Activated B cell treated with CpG ODN at 0.5 μM for 24 hours (primary cell): ENCODE results near the gene ENOX1. TPM values are rescaled to one million over a fixed set of nuclear protein-coding genes. Genes with fewer than 3 reads are reported as not detected.

ENCODE experiments used
- ATAC-seq: fragments of 200-7000 bp; cut with Tn5 transposase; one replicate; pipeline ENCODE4 v1.10.0; 2021; ENCODE audit warnings: low read depth, mild to moderate bottlenecking, moderate library complexity
- CTCF ChIA-PET: fragments of 350-600 bp; sonication (Branson Sonifier 250); formaldehyde crosslinking; loops from one replicate; lab custom pipeline; 2021; ENCODE audit warnings: antibody characterized with exemption; lab: Charles Lee
- POLR2A ChIA-PET: fragments of 350-600 bp; sonication (Branson Sonifier 250); formaldehyde crosslinking; loops from one replicate; lab custom pipeline; 2021; ENCODE audit warnings: antibody characterized with exemption; lab: Charles Lee
- DNase-seq: peaks from one replicate; pipeline ENCODE4 v3.0.0; 2022
- H3K27ac Mint-ChIP-seq: one replicate; pipeline ENCODE4 v1.8.0; 2020; ENCODE audit warnings: mixed read lengths
- H3K27me3 Mint-ChIP-seq: one replicate; pipeline ENCODE4 v1.8.0; 2021; ENCODE audit warnings: mixed read lengths
- H3K36me3 Mint-ChIP-seq: one replicate; pipeline ENCODE4 v1.8.0; 2021; ENCODE audit warnings: low read depth, mixed read lengths
- H3K4me1 Mint-ChIP-seq: one replicate; pipeline ENCODE4 v1.8.0; 2021; ENCODE audit warnings: mixed read lengths
- H3K4me3 Mint-ChIP-seq: one replicate; pipeline ENCODE4 v1.8.0; 2020; ENCODE audit warnings: mild to moderate bottlenecking, mixed read lengths
- H3K9me3 Mint-ChIP-seq: one replicate; pipeline ENCODE4 v1.8.0; 2020; ENCODE audit warnings: mixed read lengths
- intact Hi-C: fragments of 100-400 bp; cut with micrococcal nuclease; formaldehyde crosslinking; loops from one replicate; pipeline ENCODE4 v1.15.1; 2024
- total RNA-seq: library from RNA; stranded (reverse); gene quantifications from 2 replicates; pipeline ENCODE4 v1.2.3, GENCODE V29; 2022
- TF ChIP-seq, protein P1 (sequence below): fragments of 200-600 bp; IDR thresholded peaks from one replicate; pipeline ENCODE4 v1.8.0; 2022; ENCODE audit warnings: antibody characterized with exemption, mild to moderate bottlenecking

ENOX1 gene
- total RNA-seq, 1 donor from 2014 or later: not detected

DNA sequence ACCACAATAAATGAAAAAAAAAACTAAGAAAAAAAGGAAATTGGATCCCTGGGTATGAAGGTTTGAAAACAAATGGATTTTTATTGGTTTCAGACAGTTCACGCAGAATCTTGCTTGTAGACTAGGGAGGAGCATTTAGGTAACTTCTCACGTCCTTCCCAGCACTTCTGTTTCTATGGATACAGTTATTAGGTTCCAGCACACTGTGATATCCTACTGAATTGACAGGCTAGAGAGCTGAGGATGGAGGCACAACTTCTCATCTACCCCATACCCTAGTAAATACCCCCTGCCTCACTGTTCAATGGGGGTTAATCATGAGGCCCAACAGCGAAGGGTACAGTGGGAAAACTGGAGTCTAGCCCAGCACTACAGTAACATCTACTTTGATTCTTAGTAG is 304.1 kb downstream of the ENOX1 start:
- Mint-ChIP-seq H3K4me3 (no peak overlapping the region), H3K27me3 (peaks cover 4% of the 10 kb centered on the region), H3K9me3 (no peaks in the 10 kb centered on the region), H3K36me3 (no peaks in the 10 kb centered on the region), H3K4me1 (no peaks in the 10 kb centered on the region), H3K27ac (no peak overlapping the region)
- TF ChIP-seq, protein P1, sequence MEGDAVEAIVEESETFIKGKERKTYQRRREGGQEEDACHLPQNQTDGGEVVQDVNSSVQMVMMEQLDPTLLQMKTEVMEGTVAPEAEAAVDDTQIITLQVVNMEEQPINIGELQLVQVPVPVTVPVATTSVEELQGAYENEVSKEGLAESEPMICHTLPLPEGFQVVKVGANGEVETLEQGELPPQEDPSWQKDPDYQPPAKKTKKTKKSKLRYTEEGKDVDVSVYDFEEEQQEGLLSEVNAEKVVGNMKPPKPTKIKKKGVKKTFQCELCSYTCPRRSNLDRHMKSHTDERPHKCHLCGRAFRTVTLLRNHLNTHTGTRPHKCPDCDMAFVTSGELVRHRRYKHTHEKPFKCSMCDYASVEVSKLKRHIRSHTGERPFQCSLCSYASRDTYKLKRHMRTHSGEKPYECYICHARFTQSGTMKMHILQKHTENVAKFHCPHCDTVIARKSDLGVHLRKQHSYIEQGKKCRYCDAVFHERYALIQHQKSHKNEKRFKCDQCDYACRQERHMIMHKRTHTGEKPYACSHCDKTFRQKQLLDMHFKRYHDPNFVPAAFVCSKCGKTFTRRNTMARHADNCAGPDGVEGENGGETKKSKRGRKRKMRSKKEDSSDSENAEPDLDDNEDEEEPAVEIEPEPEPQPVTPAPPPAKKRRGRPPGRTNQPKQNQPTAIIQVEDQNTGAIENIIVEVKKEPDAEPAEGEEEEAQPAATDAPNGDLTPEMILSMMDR: no peak
- POLR2A ChIA-PET: no interaction called here
- intact Hi-C loops: no loop called here
- DNase-seq: no peak
- CTCF ChIA-PET: no interaction called here
- ATAC-seq: no peak

DNA sequence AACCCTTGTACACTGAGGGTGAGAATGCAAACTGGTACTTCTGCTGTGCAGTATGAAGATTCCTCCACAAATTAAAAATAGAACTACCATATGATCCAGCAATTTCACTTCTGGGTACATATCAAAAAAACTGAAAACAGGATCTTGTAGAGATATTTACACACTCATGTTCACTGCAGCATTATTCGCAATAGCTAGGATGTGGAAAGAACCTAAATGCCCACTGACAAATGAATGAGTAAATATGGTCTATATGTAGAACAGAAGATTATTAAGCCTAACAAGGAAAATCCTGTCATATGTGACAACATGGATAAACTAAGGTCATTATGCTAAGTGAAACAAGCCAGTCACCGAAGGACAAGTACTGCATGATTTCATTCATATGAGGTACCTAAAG is 304.7 kb downstream of the ENOX1 start:
- Mint-ChIP-seq H3K27me3 (peaks cover 4% of the 10 kb centered on the region), H3K4me3 (no peak overlapping the region), H3K27ac (no peak overlapping the region), H3K9me3 (no peaks in the 10 kb centered on the region), H3K36me3 (no peaks in the 10 kb centered on the region), H3K4me1 (no peaks in the 10 kb centered on the region)
- ChIA-PET POLR2A (no interaction called here), CTCF (no interaction called here)
- ATAC-seq (no peak), DNase-seq (no peak)
- intact Hi-C loops: no loop called here
- TF ChIP-seq, protein P1: no peak

DNA sequence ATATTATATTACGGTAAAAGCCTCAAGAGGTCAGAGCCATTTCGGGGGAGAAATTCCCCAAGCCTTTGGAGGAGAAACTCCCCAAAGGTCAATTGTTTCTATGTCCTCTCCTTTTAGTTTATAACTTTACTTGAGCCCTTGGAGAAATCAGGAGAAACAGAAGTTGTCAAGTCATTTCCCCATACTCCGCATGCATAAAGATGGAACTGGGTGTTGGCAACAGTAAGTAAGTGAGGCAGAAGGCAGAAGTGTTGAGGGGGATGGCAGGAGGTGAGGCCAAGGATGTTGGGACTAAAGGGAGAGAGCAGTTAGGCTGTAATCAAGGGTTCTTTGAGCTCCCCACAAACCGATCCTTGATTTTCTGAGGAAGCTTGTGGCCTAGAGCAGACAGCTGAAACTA is 307.9 kb downstream of the ENOX1 start:
- DNase-seq: no peak
- H3K36me3 Mint-ChIP-seq: no peaks in the 10 kb centered on the region
- intact Hi-C loops: no loop called here
- no peak overlapping the region for H3K27ac Mint-ChIP-seq
- peaks cover 4% of the 10 kb centered on the region for H3K27me3 Mint-ChIP-seq
- ChIA-PET CTCF (no interaction called here), POLR2A (no interaction called here)
- no peaks in the 10 kb centered on the region for H3K4me1 Mint-ChIP-seq
- ATAC-seq: no peak
- no peak overlapping the region for H3K4me3 Mint-ChIP-seq
- TF ChIP-seq, protein P1: no peak
- no peaks in the 10 kb centered on the region for H3K9me3 Mint-ChIP-seq

DNA sequence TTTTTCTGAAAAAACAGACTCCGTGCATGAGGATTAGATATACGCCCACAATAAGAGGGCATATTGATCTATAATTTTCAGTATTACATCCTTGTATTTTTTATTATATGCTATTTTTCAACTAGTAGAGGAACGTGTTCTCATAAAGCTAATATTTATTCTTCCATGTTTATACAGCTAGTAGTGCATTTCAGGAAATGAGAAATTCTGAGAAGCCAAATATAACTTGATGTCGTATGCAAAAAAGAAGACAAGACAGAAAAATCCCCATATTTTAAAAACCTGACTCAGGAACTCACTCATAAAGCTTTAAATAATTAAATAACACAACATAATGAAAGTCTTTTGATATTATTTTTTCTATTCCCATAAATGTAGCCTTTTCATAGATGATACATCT is 308.6 kb downstream of the ENOX1 start:
- H3K36me3 Mint-ChIP-seq: no peaks in the 10 kb centered on the region
- CTCF ChIA-PET: no interaction called here
- no peaks in the 10 kb centered on the region for H3K9me3 Mint-ChIP-seq
- no peak overlapping the region for H3K27ac Mint-ChIP-seq
- no peaks in the 10 kb centered on the region for H3K4me1 Mint-ChIP-seq
- intact Hi-C loops: no loop called here
- POLR2A ChIA-PET: interaction anchor here (0.8 kb wide), 1 partner anchor 9 kb away, joined by 6 read pairs; no protein-coding TSS in a partner anchor
- TF ChIP-seq, protein P1: no peak
- H3K4me3 Mint-ChIP-seq: no peak overlapping the region
- H3K27me3 Mint-ChIP-seq: peaks cover 4% of the 10 kb centered on the region
- ATAC-seq (no peak), DNase-seq (no peak)

DNA sequence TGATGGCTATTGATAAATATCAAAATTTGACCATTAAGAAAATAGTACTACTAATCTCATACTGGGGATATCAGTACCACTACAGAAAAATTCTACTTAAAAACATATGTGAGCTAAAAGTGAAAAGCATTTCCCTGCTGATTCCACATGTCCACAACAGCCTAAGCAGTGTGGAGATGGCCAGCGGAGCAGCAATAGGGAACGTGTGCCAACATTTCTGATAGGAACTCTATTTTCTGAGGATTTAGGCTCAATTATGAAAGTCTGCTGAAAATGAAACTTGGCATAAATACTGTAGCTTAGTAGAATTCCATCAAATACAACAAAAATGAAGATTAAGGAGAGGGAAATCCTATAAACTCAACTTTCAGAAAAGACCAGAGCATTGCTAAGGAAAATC is 311.6 kb downstream of the ENOX1 start:
- H3K4me1 Mint-ChIP-seq: no peaks in the 10 kb centered on the region
- H3K4me3 Mint-ChIP-seq: no peak overlapping the region
- intact Hi-C loops: no loop called here
- DNase-seq (no peak), ATAC-seq (no peak)
- POLR2A ChIA-PET: no interaction called here
- no peak overlapping the region for H3K27ac Mint-ChIP-seq
- CTCF ChIA-PET: no interaction called here
- H3K36me3 Mint-ChIP-seq: no peaks in the 10 kb centered on the region
- peaks cover 4% of the 10 kb centered on the region for H3K27me3 Mint-ChIP-seq
- TF ChIP-seq, protein P1: no peak
- H3K9me3 Mint-ChIP-seq: no peaks in the 10 kb centered on the region
